ENCODE results near the gene WRNIP1.

WRNIP1 gene

GRCh38 chr6:2773449-2773848, 8.3 kb downstream of the WRNIP1 start:
- Histone ChIP-seq H3K27me3 (no peaks in the 10 kb centered on the region), H3K27ac (no peak overlapping the region), H3K9me3 (no peaks in the 10 kb centered on the region), H3K4me3 (ENCODE audit: low read depth in 1 of 2, low read length in 1 of 2) (no peak overlapping the region), H3K36me3 (peaks cover 9% of the 10 kb centered on the region), H3K4me1 (ENCODE audit: control insufficient read depth in 1 of 2, insufficient read depth in 1 of 2, low read depth in 1 of 2, low read length in 1 of 2) (peaks cover 8 to 24% of the 10 kb centered on the region in 2 experiments)
- TF ChIP-seq CTCF (IDR thresholded peaks at IDR 0.05) = no peak

GRCh38 chr6:2775003-2775402, 9.8 kb downstream of the WRNIP1 start:
- Histone ChIP-seq H3K4me3 (ENCODE audit: low read depth in 1 of 2, low read length in 1 of 2) (no peak overlapping the region), H3K4me1 (ENCODE audit: control insufficient read depth in 1 of 2, insufficient read depth in 1 of 2, low read depth in 1 of 2, low read length in 1 of 2) (peaks cover 5 to 13% of the 10 kb centered on the region in 2 experiments), H3K36me3 (peaks cover 20% of the 10 kb centered on the region), H3K27ac (no peak overlapping the region), H3K9me3 (no peaks in the 10 kb centered on the region), H3K27me3 (no peaks in the 10 kb centered on the region)
- no peak for TF ChIP-seq CTCF (IDR thresholded peaks at IDR 0.05)

- H3K4me3 ChIP-seq (ENCODE audit: low read depth in 1 of 2, low read length in 1 of 2) = no peak overlapping the region
- H3K36me3 ChIP-seq = peaks cover 42% of the 10 kb centered on the region
- no peak overlapping the region for H3K27ac ChIP-seq
- no peaks in the 10 kb centered on the region for H3K4me1 ChIP-seq (ENCODE audit: control insufficient read depth in 1 of 2, insufficient read depth in 1 of 2, low read depth in 1 of 2, low read length in 1 of 2)
- H3K9me3 ChIP-seq = no peaks in the 10 kb centered on the region
- TF ChIP-seq CTCF (IDR thresholded peaks at IDR 0.05) = no peak
- H3K27me3 ChIP-seq = no peaks in the 10 kb centered on the region
These were observed 12.1 kb downstream of the WRNIP1 start for GRCh38 chr6:2777249-2777648.

GRCh38 chr6:2780102-2780737, 15.0 kb downstream of the WRNIP1 start:
- H3K4me1 ChIP-seq (ENCODE audit: control insufficient read depth in 1 of 2, insufficient read depth in 1 of 2, low read depth in 1 of 2, low read length in 1 of 2) = no peaks in the 10 kb centered on the region
- no peaks in the 10 kb centered on the region for H3K27me3 ChIP-seq
- no peak overlapping the region for H3K4me3 ChIP-seq (ENCODE audit: low read depth in 1 of 2, low read length in 1 of 2)
- H3K9me3 ChIP-seq = no peaks in the 10 kb centered on the region
- peaks cover 45% of the 10 kb centered on the region for H3K36me3 ChIP-seq
- TF ChIP-seq CTCF (IDR thresholded peaks at IDR 0.05) = no peak
- H3K27ac ChIP-seq = no peak overlapping the region

GRCh38 chr6:2781685-2782355, 16.6 kb downstream of the WRNIP1 start:
- TF ChIP-seq CTCF (IDR thresholded peaks at IDR 0.05) = no peak
- Histone ChIP-seq H3K4me1 (ENCODE audit: control insufficient read depth in 1 of 2, insufficient read depth in 1 of 2, low read depth in 1 of 2, low read length in 1 of 2) (no peaks in the 10 kb centered on the region), H3K4me3 (ENCODE audit: low read depth in 1 of 2, low read length in 1 of 2) (no peak overlapping the region), H3K9me3 (no peaks in the 10 kb centered on the region), H3K27ac (no peak overlapping the region), H3K27me3 (no peaks in the 10 kb centered on the region), H3K36me3 (peaks cover 49% of the 10 kb centered on the region)
